ENCODE results near the gene GEMIN5. TPM values are rescaled to one million over a fixed set of nuclear protein-coding genes. Genes with fewer than 3 reads are reported as not detected.

The GEMIN5 gene
- total RNA-seq, 1 experiment from 2014 or later: 30.5 TPM

- TF ChIP-seq, protein P1, sequence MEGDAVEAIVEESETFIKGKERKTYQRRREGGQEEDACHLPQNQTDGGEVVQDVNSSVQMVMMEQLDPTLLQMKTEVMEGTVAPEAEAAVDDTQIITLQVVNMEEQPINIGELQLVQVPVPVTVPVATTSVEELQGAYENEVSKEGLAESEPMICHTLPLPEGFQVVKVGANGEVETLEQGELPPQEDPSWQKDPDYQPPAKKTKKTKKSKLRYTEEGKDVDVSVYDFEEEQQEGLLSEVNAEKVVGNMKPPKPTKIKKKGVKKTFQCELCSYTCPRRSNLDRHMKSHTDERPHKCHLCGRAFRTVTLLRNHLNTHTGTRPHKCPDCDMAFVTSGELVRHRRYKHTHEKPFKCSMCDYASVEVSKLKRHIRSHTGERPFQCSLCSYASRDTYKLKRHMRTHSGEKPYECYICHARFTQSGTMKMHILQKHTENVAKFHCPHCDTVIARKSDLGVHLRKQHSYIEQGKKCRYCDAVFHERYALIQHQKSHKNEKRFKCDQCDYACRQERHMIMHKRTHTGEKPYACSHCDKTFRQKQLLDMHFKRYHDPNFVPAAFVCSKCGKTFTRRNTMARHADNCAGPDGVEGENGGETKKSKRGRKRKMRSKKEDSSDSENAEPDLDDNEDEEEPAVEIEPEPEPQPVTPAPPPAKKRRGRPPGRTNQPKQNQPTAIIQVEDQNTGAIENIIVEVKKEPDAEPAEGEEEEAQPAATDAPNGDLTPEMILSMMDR (IDR thresholded peaks at IDR 0.05; ENCODE audit: unreplicated experiment): no peak
- H3K9me3 Mint-ChIP-seq (ENCODE audit: low read depth, unreplicated experiment): no peaks in the 10 kb centered on the region
- no peak for DNase-seq
- H3K27ac Mint-ChIP-seq (ENCODE audit: unreplicated experiment): no peak overlapping the region
- intact Hi-C loops (cut with micrococcal nuclease; ENCODE audit: unreplicated experiment): no loop called here
- H3K27me3 Mint-ChIP-seq (ENCODE audit: unreplicated experiment): no peaks in the 10 kb centered on the region
- no peaks in the 10 kb centered on the region for H3K4me1 Mint-ChIP-seq (ENCODE audit: low read depth, unreplicated experiment)
- CTCF ChIA-PET: no interaction called here
- H3K36me3 Mint-ChIP-seq (ENCODE audit: insufficient read depth, unreplicated experiment): peaks cover 60% of the 10 kb centered on the region
- BruUV-seq (replicated peaks): no TSS peak
- H3K4me3 Mint-ChIP-seq (ENCODE audit: low read depth, unreplicated experiment): no peak overlapping the region
Measured at GRCh38 chr5:154893381-154893780, 44.6 kb downstream of the GEMIN5 start.

GRCh38 chr5:154892369-154892771 lies 45.6 kb downstream of the GEMIN5 start:
- Mint-ChIP-seq H3K27me3 (ENCODE audit: unreplicated experiment) (no peaks in the 10 kb centered on the region), H3K27ac (ENCODE audit: unreplicated experiment) (no peak overlapping the region), H3K36me3 (ENCODE audit: insufficient read depth, unreplicated experiment) (peaks cover 59% of the 10 kb centered on the region), H3K4me3 (ENCODE audit: low read depth, unreplicated experiment) (no peak overlapping the region), H3K9me3 (ENCODE audit: low read depth, unreplicated experiment) (no peaks in the 10 kb centered on the region), H3K4me1 (ENCODE audit: low read depth, unreplicated experiment) (no peaks in the 10 kb centered on the region)
- no TSS peak for BruUV-seq (replicated peaks)
- intact Hi-C loops (cut with micrococcal nuclease; ENCODE audit: unreplicated experiment): no loop called here
- TF ChIP-seq, protein P1 (IDR thresholded peaks at IDR 0.05; ENCODE audit: unreplicated experiment): no peak
- CTCF ChIA-PET: no interaction called here
- DNase-seq: no peak

DNA sequence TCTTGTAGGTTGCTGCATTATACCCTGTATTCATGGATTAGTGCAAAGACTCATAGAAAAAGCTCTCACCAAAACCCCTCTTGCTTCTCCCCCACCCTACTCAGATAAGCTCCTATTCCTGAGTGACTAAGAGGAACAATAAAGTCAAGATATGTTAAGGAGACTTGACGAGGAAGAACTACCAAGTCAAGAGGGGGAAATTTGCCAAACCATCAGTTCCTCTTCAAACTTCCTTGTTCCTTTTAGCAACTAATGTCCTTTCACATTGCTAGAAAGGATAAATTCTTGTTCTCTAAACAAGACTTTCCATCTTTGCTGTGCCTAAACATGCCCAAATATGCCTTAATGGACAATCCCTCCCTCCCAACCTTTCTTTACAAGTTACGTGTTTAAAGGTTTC lies 52.6 kb downstream of the GEMIN5 start:
- no peaks in the 10 kb centered on the region for H3K27me3 Mint-ChIP-seq (ENCODE audit: unreplicated experiment)
- DNase-seq: no peak
- no peak overlapping the region for H3K4me3 Mint-ChIP-seq (ENCODE audit: low read depth, unreplicated experiment)
- H3K9me3 Mint-ChIP-seq (ENCODE audit: low read depth, unreplicated experiment): peaks cover 8% of the 10 kb centered on the region
- peaks cover 56% of the 10 kb centered on the region for H3K36me3 Mint-ChIP-seq (ENCODE audit: insufficient read depth, unreplicated experiment)
- CTCF ChIA-PET: interaction anchor here (1.5 kb wide), 1 partner anchor 17 kb away, joined by 3 read pairs; no protein-coding TSS in a partner anchor
- TF ChIP-seq, protein P1 (IDR thresholded peaks at IDR 0.05; ENCODE audit: unreplicated experiment): no peak
- H3K27ac Mint-ChIP-seq (ENCODE audit: unreplicated experiment): no peak overlapping the region
- no peaks in the 10 kb centered on the region for H3K4me1 Mint-ChIP-seq (ENCODE audit: low read depth, unreplicated experiment)
- BruUV-seq (replicated peaks): no TSS peak
- intact Hi-C loops (cut with micrococcal nuclease; ENCODE audit: unreplicated experiment): no loop called here

DNA sequence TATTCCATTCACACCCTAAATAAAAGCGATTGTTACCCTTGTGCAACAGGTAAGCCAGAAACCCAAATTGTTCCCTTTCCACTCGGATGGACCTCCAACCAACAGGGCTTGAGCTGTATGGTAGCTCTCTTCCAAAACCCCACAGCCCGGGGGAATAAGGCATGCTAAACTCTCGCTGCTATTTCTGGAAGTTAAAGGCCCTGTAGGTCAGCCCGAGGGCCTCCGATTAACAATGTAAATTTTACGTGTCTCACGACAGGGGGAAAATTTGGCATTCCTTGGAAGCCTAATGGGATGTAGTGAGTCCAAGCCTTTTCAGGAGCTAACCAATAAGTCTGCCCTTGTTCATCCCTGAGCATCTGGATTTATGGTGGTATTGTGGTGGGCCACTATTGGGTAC lies 53.6 kb downstream of the GEMIN5 start:
- Mint-ChIP-seq H3K27me3 (ENCODE audit: unreplicated experiment) (no peaks in the 10 kb centered on the region), H3K4me1 (ENCODE audit: low read depth, unreplicated experiment) (no peaks in the 10 kb centered on the region), H3K4me3 (ENCODE audit: low read depth, unreplicated experiment) (no peak overlapping the region), H3K27ac (ENCODE audit: unreplicated experiment) (no peak overlapping the region), H3K36me3 (ENCODE audit: insufficient read depth, unreplicated experiment) (peaks cover 48% of the 10 kb centered on the region), H3K9me3 (ENCODE audit: low read depth, unreplicated experiment) (peaks cover 8% of the 10 kb centered on the region)
- no TSS peak for BruUV-seq (replicated peaks)
- TF ChIP-seq, protein P1 (IDR thresholded peaks at IDR 0.05; ENCODE audit: unreplicated experiment): no peak
- intact Hi-C loops (cut with micrococcal nuclease; ENCODE audit: unreplicated experiment): no loop called here
- CTCF ChIA-PET: interaction anchor here (0.5 kb wide), 1 partner anchor 223 kb away, joined by 4 read pairs; no protein-coding TSS in a partner anchor
- no peak for DNase-seq
